ENCODE measurements around the gene GARIN1A.
"Not testable (repeated sequence)": the region's sequence is repeated elsewhere in the genome, so short reads cannot be mapped to it uniquely, and the experiment has no call there.

Gene GARIN1A

DNA sequence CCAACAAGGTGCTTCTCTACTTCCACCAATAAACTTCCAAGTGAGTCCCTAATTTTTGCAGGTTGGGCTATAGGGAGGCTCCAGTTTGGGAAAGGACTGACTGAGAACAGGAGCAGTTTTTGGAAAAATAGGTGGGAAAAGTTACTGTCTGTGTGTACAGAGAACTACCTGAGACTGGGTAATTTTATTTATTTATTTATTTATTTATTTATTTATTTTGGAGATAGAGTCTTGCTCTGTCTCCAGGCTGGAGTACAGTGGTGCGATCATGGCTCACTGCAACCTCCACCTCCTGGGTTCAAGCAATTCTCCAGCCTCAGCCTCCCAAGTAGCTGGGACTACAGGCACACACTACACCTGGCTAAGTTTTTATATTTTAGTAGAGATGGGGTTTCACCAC is 11.2 kb downstream of the GARIN1A start:
- not testable (repeated sequence) for DNase-seq (ENCODE audit: low read depth, low spot score)

DNA sequence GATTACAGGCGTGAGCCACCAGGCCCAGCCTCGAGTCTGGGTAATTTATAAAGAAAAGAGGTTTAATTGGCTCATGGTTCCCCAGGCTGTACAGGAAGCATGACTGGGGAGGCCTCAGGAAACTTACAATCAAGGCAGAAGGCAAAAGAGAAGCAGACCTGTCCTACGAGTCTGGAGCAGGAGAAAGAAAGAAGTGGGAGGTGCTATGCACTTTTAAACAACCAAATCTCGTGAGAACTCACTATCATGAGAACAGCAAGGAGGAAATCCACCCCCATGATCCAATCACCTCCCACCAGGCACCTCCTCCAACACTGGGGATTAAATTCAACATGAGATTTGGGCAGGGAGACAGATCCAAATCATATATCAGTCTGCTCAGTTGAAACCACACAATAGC is 11.6 kb downstream of the GARIN1A start:
- not testable (repeated sequence) for DNase-seq (ENCODE audit: low read depth, low spot score)

DNA sequence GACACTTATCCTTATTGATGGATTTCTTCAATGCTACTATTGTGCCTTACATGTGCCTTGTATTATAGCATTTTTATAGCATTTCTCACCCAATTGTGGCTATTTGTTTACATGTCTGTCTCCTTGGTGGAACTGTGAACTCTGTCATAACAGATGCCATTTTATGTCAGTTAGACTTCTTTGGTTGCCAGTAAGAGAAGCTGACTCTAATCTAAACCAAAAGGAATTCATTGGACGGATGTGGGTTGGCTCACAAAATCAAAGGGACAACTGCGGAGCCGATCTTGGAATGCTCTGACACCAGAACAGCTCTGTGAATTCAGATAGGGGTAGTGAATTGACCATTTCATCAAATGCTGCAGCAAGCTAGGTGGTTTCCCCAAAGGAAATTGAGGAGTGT is 15.0 kb downstream of the GARIN1A start:
- no peak for DNase-seq (ENCODE audit: low read depth, low spot score)

DNA sequence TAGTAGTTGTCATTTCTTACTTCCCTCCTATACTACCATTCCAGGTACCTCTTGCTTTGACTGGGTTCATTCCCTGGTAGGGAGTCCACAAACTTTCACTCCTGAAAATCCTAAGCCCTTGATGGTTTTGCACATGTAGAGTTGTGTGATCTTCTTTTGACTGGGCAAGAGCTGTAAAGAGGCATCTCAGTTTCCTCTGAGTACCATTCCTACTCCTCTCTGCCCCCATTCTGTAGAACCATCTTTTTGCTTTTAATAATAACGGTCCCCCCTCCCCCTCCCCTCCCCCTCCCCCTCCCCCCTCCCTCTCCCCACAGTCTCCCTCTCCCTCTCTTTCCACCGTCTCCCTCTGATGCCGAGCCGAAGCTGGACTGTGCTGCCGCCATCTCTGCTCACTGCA is 16.4 kb downstream of the GARIN1A start:
- DNase-seq (ENCODE audit: low read depth, low spot score): no peak

DNA sequence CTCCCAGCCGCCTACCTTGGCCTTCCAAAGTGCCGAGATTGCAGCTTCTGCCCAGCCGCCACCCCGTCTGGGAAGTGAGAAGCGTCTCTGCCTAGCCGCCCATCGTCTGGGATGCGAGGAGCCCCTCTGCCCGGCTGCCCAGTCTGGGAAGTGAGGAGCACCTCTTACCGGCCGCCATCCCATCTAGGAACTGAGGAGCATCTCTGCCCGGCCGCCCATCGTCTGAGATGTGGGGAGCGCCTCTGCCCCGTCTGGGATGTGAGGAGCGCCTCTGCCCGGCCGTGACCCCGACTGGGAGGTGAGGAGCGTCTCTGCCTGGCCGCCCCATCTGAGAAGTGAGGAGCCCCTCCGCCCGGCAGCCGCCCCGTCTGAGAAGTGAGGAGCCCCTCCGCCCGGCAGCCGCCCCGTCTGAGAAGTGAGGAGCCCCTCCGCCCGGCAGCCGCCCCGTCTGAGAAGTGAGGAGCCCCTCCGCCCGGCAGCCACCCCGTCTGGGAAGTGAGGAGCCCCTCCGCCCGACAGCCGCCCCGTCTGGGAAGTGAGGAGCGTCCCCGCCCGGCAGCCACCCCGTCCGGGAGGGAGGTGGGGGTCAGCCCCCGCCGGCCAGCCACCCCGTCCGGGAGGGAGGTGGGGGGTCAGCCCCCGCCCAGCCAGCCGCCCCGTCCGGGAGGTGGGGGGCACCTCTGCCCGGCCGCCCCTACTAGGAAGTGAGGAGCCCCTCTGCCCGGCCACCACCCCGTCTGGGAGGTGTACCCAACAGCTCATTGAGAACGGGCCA is 17.3 kb downstream of the GARIN1A start:
- not testable (repeated sequence) for DNase-seq (ENCODE audit: low read depth, low spot score)

DNA sequence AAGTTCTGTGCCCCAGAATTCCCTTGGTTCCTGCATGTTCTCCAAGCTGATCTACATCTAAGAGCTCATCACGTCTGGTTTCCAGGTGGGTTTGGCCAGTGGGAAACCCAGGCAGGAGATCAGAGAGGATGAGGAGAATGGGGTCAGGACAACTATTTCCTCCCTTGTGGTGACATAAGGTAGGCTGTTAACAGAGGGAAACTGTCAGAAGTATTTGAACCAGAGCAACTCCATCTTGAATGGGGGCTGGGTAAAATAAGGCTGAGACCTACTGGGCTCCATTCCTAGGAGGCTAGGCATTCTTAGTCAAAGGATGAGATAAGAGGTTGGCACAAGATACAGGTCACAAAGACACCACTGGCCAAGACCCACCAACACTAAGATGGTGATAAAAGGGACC is 19.1 kb downstream of the GARIN1A start:
- no peak for DNase-seq (ENCODE audit: low read depth, low spot score)

DNA sequence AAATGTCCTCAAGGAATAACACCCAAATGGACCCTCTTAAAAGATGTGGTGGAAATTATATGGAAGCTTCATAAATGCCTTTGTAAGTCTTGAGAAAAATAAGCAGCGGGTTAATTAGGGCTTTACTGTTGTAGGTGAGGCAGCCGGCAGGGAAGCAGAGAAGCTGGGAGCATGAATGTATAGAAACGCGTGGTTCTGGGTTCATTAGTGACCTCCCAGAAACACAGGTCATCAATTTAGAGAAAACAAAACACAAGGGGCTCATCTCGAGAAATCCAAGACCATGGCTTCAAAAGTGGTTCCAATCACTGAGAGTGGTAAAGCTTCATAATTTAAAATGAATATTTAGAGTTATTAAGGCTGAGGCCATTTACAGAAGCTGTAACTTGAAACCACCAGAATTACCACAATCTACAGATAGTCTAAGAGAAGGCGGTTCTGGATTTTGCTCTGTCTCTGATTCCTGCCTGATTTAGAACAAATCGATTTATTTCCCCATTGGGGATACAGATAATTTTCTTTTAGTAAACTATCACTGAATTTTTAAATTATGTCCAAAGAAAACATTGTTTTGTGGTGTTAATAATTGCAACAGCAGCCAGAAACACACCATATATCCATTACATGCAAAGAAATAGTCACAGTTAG is 20.7 kb downstream of the GARIN1A start:
- DNase-seq (ENCODE audit: low read depth, low spot score): no peak

DNA sequence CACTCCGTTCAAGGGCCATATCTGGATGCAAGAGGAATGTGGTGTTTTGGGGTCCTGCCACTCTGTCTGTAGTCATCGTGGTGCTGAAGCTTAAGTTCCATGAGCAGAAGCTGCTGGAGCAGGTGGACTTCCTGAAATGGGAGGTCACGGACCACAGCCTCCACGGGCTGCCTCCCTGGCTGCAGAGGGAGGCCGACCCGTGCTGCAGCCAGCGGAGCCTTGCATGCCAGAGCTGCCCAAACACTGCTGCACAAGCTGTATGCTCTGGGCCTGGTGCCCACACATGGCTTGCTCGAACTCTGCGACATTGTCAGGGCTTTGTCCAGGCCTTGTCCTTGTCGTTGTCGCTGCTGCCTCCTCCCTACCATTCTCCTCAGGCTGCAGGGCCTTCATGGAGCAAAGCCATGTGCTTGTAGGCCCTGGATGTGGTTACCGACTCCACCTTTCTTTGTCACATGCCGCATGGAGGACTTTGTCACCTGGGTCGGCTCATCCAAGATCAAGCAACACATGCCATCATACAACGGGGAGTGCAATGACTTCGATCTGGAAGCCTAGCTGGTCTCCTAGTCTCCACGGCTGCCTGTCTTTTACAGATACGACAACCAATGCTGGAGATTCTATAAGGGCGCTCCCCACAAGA is 21.4 kb downstream of the GARIN1A start:
- no peak for DNase-seq (ENCODE audit: low read depth, low spot score)

DNA sequence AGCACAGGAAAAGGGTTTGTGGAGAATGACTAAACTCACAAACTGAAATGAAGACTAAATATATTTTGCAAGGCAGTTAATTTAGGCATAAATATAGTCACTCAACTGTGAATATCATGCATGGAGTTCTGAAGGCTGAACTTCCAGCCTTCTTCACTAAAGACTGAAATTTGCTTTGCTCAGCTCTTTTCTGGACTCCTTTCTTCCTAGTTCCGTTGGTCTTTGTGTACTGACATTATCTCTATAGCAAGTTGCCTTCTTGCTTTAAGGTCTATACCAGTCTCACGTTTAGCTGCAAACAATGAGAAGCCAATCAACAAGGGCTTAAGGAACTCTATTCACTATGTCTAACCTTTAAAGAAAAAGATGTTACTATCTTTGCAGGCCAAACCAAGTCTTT is 22.6 kb downstream of the GARIN1A start:
- DNase-seq (ENCODE audit: low read depth, low spot score): no peak

DNA sequence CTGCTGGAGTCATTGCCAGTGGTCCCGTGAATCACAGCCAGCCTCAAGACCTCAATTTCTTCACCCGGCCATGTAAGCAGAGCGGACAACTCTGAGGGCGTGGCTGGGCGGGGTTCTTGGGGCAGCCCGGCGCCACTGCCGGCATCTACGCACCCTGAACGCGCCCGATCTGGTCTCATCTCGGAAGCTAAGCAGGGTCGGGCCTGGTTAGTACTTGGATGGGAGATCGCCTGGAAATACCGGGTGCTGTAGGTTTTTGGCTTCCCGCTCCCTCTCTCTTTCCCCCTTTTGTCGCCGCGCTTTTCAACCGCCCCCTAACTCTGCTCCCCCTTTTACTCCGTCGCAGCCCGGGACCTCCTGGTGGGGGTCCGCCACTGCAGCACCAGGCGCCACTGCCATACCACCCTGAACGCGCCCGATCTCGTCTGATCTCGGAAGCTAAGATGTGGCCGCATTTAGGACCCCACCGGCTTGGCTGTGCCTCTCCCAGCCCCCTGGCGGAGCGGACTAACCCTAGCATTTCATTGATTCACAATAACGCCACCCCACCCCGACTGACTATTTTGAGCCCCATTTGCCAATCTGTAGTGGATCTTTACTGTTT is 25.3 kb downstream of the GARIN1A start:
- no peak for DNase-seq (ENCODE audit: low read depth, low spot score)

DNA sequence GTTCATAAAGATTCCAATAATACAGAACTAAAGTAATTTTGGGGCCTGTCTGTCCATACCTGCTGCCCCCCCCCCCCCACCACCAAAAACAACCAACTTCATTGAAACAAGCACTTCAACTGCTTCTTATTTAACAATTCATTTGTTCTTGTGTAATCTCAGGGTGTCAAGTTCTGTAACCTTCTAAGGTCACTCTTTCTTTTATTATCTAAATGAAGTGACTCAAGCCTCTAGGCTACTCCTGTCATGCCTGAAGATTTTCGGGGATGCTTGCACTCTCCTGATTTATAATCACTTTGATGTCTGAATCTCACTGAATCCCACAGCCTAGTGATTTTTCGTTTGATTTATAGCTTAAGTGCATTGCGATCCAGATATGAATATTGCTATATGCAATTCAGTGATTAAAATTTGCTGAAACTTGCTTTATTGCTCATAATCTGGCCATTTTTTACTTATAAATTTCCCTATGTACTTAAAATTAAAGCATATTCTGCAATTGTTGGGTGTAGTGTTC is 27.2 kb downstream of the GARIN1A start:
- no peak for DNase-seq (ENCODE audit: low read depth, low spot score)

DNA sequence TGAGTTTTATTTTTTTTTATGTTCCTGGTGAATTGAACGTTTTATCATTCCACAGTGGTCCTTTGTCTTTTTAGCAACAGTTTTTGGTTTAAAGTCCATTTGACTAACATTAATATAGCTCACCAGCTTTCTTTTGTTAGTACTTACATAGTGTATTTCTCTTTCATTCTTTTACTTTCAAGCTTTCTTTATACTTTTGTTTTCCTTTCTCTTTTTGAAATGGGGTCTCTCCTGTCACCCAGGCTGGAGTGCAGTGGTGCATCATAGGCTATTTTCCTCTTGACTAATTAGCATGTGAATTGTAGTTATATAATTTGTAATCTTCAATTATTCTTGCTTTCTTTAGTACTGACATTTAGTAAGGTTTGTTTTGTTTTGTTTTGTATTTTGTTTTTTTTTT is 27.8 kb downstream of the GARIN1A start:
- DNase-seq (ENCODE audit: low read depth, low spot score): no peak

DNA sequence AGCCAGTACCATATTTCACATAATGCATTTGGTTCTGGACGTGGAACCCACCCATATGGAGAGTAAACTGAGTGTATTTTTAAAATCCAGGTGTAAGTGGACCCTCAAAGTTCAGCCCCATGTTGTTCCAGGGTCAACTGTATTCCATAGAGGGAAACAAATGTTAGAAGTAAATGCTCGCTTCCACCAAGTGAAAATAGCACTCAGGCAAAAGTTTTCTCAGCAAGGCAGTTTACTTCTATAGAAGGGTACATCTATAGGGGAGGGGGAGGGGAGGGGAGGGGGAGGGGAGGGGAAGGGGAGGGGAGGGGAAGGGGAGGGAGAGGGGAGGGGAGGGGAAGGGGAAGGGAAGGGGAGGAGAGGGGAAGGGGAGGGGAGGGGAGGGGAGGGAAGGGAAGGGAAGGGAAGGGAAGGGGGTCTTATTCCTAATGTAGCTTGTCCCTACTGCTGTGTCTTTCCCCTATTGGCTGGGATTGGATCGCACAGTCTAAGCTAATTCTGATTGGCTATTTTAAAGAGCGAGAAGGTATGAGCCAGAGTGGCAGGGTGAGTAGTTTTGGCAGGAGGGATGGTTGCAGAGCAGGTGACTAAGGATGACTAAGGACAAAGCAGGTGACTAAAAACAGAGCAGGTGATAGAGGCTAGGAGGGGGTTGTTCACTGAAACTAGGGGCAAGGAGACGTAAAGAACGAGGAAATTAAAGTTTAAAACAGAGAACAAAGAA is 29.1 kb downstream of the GARIN1A start:
- no peak for DNase-seq (ENCODE audit: low read depth, low spot score)

DNA sequence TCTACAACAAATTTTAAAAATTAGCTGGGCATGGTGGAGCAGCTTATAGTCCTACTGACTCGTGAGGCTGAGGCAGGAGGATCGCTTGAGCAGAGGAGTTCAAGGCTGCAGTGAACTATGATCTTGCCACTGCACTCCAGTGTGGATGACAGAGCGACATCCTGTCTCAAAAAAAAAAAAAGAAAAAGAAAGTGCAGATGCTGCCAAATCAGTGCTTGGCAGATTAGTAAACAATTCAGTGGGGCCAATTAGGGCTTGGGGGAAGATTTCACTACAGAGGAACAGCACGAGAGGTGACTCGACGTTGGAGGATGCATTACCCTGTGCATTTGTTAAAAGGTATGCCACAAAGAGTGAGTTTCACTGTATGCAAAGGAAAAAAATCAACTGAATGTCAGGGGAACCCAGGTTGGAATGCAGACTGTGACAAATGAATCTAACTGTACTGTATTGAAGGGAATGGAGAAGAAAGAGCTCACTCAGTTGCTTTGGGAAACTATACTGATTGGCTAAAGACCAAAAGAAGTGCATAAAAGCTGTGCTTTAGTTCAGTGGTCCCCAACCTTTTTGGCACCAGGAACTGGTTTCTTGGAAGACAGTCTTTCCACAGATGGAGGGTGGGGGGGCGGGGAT is 31.6 kb downstream of the GARIN1A start:
- DNase-seq (ENCODE audit: low read depth, low spot score): no peak

DNA sequence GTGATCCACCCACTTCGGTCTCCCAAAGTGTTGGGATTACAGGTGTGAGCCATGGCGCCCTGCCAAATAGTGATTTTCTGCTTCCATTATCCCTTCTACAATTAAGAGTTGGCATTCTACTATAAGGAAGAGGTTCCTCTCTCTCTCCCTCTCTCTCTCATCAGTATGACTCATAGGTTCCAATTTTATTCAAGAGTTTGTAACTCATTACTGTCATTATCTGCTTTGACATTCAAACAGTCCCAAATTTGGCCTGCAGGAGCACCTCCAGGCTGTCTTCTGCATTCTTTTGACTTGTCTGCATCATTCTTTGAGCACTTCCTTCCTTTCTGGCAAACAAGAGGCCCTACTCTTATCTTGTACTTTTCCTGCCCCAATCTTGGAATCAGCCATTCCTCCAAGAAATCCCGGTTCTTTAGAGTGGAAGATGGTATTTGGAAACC is 33.8 kb downstream of the GARIN1A start:
- DNase-seq (ENCODE audit: low read depth, low spot score): no peak

DNA sequence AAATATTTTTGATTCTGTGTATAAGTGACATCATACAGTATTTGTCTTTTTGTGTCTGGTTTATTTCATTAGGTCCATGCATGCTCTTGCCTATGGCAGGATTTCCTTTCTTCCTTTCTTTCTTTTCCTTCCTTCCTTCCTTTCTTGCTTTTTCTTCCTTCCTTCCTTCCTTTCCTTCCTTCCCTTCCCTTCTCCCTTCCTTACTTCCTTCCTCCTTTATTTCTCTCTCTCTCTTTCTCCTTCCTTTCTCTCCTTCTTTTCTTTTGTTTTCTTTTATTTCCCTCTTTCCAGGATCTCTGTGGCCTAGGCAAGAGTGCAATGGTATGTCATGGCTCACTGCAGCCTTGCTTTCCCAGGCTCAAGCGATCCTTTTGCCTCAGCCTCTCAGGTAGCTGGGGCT is 35.7 kb downstream of the GARIN1A start:
- DNase-seq (ENCODE audit: low read depth, low spot score): no peak

DNA sequence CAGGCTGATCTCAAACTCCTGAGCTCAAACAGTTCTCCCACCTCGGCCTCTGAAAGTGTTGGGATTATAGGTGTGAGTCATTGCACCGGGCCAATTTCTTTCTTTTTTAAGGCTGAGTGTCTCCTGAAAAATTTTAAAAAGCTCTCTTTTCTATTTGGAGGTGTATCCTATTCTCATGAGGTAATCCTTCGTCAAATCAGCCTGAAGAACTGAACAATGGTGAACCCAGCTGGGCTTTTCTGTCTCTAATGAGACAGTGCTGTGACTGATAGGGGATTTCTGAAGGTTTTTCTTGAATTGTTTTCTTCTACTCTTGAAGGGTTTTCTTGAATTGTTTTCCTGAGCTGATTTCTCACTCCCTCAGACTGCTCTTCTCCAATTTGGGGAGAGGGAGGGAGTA is 36.1 kb downstream of the GARIN1A start:
- no peak for DNase-seq (ENCODE audit: low read depth, low spot score)

DNA sequence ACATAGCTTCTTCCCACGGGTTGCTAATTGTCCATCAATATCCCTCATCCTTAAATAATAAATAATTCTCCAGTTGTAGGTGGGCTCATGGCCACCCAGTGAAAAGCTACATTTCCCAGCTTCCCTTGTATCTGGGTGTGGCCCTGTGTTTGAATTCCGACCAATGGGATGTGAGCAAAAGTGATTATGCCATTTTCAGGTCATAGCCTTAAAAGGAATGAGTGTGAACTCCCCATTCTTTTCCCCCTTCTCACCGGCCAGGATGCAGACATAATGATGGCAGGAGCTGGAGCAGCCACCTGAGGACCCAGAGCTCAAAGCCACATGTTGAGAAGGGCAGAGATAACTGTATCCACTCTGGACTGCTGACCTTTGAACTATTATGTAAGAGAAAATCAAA is 36.7 kb downstream of the GARIN1A start:
- DNase-seq (ENCODE audit: low read depth, low spot score): no peak

DNA sequence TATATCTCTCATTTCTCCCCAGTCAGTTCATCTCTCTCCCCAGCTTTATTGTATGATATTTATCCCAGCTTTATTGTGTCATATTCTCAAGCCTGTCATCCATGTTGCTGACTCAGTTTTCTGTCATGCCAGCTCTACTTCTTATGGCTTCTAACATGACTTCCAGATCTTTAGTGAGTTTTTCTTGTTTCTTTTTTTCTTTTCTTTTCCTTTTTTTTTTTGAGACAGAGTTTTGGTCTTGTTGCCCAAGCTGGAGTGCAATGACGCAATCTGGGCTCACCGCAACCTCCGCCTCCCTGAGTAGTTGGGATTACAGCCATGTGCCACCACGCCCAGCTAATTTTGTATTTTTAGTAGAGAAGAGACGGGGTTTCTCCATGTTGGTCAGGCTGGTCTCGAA is 38.4 kb downstream of the GARIN1A start:
- DNase-seq (ENCODE audit: low read depth, low spot score): no peak

DNA sequence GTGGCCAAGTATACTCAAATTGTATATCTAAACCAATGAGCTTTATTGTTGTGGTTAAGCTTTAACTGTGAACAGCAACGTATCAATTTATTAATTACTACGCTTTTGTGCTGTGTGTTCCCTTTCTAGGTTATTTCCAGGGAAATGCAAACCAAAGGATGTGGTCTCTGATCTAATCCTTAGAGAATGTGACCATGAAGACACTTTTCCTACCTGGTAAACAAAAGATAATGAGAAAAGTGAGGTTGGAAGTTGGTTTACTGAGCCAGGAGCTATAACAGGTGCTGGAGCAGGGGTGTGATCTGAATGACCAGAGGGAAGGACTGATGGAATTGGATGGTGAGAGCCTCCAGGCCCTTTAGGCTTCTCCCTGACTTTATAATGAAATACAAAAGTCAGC is 41.7 kb downstream of the GARIN1A start:
- DNase-seq (ENCODE audit: low read depth, low spot score): no peak
